ENCODE data around the gene CTNND1. TPM values are rescaled to one million over a fixed set of nuclear protein-coding genes. Genes with fewer than 3 reads are reported as not detected.
A peak's percentile ranks its signal among the peaks of the same experiment; 100 is the strongest.

The CTNND1 gene
- total and polyA plus RNA-seq, 9 of the 15 experiments (the other 6 are each of a cell fraction or from before 2014, with no cell fraction given): 11.1 to 74.0 (median 43.3) TPM

DNA sequence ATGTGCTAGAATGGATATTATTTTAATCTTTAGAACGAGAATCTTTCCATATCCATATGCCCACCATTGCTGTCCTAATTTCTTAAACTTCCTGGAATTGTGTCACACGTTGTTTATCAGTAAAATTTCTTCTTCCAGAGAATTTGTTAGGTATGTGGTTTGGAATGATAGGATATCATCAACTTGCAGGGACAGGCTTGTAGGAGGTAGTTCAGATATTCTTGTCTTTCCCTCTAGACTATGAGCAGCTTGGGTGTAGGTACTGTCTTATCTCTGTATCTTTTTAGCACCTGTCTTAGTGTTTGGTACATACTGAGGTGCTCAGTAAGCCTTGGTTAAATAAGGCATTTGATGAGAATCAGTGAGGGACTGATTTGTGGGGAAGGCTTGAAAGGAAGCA, 3.4 kb downstream of the CTNND1 start (continued):
- no peak for TF ChIP-seq ZNF592 (IDR thresholded peaks at IDR 0.05)
- no peak for TF ChIP-seq FOXJ3 (CRISPR knock-in tag; IDR thresholded peaks at IDR 0.05)
- TF ChIP-seq ZNF584 (CRISPR knock-in tag; IDR thresholded peaks at IDR 0.05; ENCODE audit: low read depth): no peak
- TF ChIP-seq ZNF766 (CRISPR knock-in tag; conservative IDR thresholded peaks at IDR 0.05): no peak
- TF ChIP-seq ZNF436 (CRISPR knock-in tag; IDR thresholded peaks at IDR 0.05): no peak
- TF ChIP-seq, protein P1, sequence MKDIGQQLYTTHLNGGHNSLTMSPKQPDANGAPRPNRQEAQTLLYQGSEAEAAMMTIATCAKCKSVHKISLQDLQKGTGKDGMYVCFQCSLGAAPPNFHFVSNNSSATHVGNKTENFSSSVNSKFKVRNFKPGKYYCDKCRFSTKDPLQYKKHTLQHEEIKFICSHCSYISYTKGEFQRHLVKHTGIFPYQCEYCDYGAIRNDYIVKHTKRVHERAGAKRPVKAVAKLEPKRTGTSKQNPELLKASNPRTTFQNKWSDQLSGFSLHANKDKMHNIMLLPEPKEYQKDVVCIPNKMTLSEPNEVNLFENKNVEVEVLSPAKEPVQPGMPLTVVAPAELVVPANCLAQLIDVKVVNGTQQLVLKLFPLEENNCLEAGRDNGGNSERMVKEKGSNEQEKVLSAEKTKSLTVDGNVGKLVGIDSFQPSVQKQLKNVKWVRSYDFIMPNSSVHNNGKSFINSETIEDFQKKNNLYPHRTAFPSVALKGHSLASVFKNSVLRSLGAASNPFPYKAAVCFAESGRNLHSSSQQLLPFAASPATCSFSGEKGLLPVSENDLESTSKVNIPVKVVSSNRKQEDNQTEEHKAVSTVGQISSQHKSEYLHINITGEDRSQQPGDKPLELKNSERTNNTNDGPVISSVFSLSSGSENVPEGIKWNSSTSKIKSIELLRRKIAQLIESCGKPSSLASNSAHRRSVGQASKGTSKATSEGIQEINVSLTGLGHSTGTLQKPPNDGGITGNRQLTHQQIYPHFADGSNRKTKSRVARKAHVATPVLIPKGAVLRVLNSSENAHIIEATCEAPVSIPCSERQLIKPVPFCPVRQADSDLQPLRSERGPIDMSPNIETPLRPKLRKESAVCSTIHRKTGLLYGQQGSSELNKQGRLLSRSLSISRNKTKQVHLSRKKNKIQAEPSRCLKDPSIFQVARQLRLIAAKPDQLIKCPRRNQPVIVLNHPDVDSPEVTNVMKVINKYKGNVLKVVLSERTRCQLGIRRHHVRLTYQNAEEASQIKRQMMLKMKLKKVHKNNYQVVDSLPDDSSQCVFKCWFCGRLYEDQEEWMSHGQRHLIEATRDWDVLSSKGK (CRISPR knock-in tag; IDR thresholded peaks at IDR 0.05): no peak
- TF ChIP-seq PRMT5 (CRISPR knock-in tag; IDR thresholded peaks at IDR 0.05): no peak
- no peak for TF ChIP-seq RBM34 (IDR thresholded peaks at IDR 0.05; ENCODE audit: borderline replicate concordance, insufficient read depth, low read length)
- peak; percentile 37; the same call in 1 of the 2 replicates for TF ChIP-seq KLF16 (IDR thresholded peaks at IDR 0.05)
- no peak for TF ChIP-seq DDX20 (tag; IDR thresholded peaks at IDR 0.05; ENCODE audit: low read depth)
- TF ChIP-seq ZEB2 (IDR thresholded peaks at IDR 0.05): peak; percentile 90
- peak; percentile 31; the same call in 1 of the 2 replicates for TF ChIP-seq SMARCE1 (IDR thresholded peaks at IDR 0.05)
- no peak for TF ChIP-seq NFYB (IDR thresholded peaks at IDR 0.05; ENCODE audit: extremely low read depth, insufficient read length)
- no peak for TF ChIP-seq POLR3G (IDR thresholded peaks at IDR 0.05; ENCODE audit: extremely low read depth, insufficient read length, insufficient replicate concordance)
- 0 out of 2 replicates have a peak, but pooled peaks have one; percentile 23 for TF ChIP-seq FOSL1 (tag; conservative IDR thresholded peaks at IDR 0.05)
- TF ChIP-seq E2F5 (CRISPR knock-in tag; IDR thresholded peaks at IDR 0.05): no peak
- no peak for TF ChIP-seq U2AF1 (optimal IDR thresholded peaks at IDR 0.05; ENCODE audit: low read depth, low read length)
- peak; percentile 72; the same call in 1 of the 2 replicates for TF ChIP-seq SMARCA4 (IDR thresholded peaks at IDR 0.05)
- no peak for TF ChIP-seq E4F1 (CRISPR knock-in tag; IDR thresholded peaks at IDR 0.05; ENCODE audit: borderline replicate concordance)

All from K562 (cell line).